NCI-H2107 (cell line): Measurements from ENCODE around the gene NR2F1-AS1.

ENCODE experiments used
- DNase-seq: peaks from one replicate; lab custom pipeline; 2025; lab: John Stamatoyannopoulos, UW

The NR2F1-AS1 gene

DNA sequence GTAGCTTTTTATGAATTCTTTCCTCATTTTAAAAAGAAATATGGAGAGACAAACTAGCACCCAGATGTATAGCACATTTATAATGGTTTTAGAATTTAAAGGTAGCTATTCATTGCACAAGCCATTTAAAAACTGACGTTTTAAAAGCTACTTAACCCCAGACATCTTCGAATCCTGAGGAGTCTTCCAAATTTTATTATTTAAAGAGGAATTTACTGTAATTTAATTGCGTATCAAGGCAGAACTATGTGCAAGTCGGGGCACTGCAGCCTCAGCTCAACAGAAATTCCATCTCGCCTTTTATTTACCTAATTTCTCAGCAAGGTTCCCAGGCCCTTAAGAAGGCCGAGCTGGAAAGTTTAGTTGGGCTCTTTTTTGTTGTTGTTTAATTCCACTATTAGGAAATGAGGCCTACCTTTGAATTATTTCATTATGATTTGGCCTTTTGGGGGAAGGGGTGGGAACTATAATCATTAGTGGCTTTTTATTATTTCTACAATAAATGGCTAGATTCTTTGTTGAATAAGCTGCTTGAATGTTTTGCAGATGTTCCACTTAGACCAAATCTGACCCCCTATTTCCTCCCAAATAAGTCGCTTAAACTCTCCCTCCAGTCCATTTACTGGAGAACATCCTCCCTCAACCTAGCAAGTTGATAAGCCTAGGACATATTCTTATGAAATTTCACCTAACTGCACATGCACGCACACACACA, 22.2 kb upstream of the NR2F1-AS1 start:
- no peak for DNase-seq

DNA sequence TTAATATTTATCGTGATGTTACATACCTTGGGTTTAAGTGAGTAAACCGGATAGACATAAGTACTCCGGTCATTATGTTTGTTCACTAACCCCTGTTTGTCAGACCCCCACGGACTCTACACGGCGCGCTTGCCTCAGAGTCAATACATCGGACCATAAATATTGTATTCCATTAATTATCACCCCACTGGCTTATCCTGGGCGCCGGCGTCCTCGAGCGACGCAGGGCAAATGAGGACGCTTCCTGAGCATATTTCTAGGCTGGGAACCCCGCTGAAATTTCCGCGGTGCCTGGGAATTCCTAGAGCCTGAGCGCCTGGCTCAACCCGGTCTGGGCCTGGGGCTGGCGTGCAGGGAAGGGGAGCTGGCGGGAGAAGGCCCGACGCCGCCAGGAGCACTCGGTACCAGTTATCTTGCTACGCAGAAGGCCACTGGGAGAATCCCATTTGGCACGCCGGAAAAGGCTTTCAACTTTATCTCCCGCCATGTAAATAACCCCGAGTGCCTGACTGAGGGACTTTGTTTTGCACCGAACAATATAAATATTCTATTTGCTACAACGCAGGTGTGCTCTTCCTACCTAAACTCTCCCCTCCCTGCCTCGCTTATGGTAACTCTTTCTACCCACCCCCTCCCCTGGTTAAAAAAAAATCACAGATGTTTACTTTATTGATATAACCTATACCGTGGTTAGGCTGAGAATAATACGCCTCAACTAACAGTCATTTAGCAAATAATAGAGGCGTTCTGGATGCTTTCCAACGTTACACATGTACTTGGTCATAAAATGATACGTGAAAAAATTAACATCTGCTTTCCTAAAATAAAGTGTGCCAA, 21.4 kb upstream of the NR2F1-AS1 start:
- no peak for DNase-seq

DNA sequence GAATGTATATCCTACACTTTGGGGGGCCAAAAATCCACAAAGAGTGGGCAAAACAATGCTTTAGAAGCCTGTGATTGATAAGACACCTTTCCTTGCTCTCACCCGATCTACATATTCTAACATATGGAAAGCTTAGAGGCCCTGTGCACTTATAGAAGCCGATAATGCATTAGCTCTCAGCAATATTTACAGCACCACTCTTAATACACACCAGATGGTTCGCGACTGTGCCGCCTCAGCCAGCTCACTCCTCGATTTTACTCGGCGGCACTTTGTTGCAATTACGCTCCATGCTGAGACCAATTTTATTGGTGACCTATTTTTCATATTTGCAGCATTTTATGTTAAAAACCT, 20.8 kb upstream of the NR2F1-AS1 start:
- DNase-seq, result no peak

DNA sequence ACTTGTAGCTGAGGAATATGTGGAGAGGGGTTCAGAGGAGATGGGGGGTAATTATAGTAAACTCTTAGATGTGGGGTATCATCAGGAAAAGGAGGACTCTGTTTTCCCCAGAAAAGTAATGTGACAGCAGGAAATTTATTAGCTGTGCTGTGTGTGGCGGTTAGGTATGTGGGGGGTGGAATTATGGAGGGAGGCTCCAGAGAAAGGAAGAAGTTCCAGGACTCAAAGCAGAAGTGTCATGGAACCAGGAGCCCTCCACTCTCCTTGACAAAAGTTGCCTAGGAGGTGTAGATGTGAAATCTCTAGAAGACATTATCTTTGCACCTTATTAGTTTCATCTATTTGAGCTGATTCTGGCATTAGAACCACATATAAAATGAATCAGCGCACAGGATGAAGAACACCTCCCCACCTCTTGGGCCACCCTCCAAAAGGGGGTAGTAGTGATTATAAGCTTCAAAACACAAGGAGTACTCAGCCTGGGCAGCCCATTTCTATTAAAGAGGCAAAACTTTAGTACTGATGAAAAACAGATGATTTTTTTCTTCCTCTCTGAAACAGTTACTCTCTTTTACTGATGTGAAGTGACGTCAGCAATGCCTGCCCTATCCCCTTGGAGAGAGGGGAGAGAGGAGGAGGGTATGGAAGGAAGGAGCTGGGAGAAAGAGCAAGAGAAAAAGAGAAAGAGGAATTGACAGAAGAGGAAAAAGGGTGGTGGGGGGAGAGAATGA, 20.2 kb upstream of the NR2F1-AS1 start:
- no peak for DNase-seq

DNA sequence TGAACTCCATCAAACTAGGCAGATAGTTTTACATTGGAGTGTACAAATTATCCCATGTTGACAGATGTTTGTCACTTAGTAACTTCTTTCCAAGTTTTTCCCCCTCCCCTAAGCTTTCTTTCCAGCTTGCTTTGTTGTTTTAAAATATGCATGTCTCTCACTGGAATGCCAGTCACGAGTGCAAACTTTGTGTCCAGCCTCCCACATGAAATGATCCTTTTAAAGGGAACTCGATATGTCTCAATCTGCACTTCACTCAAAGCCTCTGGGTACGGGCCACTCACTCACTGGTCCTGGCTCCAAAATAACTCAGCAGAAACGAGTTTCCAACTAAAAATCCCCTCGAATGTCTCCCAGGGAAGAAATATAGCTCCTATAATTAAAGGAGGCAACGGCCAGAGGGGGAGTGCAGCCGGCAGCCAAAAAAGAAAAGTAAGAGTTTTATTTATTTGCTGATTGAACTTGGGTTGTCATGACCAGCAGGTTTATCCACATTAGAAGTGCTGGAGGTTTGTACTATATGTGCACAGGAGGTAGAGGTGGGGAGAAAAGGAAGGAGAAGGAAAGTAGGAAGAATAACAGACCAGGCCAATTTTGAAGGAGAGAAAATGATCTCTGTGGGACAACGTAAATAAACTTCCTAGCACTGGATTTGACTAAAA, 19.5 kb upstream of the NR2F1-AS1 start:
- DNase-seq, result no peak

DNA sequence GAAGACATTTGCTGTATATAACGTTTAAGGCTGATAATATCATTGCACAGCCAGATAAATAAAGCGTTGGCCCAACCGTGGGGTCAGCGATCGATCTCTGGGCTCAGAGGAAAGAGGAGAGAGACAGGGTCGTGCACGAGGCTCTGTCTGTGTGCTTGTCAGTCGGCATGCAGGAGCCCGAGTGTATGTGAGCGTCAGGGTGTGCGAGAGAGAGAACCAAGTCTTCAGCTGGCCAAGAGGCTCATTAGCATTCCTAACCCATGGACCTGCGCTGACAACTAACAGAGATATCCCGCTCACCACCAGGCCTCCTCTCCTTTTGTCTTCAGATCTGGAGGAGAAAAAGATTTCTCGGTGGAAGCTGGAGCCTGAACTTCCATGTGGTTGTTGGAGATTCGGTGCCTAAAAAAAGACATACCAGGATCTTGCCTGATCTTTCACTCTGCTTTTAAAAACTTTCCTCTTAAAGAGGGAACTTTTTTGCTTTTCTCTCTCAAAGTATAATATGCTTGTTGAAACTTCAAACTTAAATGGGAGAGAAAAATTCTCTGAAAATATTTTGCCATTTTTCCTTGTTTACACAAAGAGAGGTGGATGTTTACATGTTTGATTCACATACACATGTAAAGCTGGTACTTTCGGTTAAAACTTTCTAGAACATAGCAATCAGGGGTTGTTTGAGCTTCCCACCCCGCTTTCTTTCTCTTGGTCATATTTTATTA, 18.5 kb upstream of the NR2F1-AS1 start:
- no peak for DNase-seq

DNA sequence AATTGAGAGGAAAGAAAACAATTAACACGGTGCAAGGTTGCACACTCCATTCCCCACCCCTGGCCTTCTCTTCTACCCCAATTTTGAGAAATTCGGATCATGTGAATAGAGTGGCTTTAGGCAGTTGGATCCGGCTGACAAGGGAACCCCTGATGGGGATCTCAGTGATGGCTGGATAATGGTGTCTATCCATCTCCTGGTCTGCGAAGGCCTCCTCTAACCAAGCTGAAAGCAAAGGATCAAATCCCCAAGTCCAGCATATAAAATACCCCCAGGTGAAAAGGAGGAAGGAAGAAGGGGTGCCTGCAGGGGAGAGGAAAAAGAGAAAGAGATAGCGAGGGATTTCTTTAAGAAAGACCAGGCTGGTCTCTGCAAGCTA, 18.0 kb upstream of the NR2F1-AS1 start:
- DNase-seq, result no peak

DNA sequence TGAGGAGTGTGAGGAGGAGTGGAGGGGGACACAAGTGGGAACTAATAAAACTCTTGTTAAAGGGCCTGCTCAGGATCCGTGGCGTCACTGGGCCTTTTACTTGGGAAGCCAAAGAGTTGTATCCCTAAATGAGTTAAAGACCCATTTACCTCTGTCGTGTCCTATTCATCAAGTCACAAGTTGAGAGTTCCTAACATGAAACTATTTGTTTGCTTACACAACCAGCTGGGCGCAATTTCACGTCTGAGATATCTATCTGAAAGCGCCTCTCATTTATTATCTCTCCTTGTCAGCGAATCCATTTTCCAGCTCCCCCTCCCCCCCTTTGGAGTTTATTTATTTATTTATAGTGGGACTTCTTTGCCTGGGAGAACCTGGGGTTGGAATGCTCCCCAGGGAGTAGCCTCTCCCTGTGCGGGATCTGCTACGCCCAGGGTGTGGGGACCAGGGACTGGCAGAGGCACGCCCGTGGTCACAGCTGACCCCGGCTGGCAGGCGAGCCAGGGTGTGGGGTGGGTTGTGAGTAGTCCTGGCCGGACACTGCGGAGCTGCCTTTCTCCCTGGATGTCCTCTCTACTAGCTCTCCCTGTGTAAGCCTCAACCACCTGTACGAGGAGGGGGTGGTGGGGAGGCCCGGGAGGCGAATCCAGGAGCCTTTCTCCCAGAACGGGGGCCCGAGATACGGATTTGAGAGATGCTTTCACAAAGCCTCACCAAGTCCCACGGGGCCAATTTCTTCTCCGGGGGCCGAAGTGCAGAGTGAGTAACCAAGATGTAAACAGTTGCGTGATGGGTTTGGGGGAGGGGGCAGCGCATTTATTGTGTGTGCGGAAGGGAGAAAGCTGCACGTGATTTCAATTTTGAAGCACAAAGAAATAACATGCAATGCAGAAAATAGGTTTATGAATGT, 17.3 kb upstream of the NR2F1-AS1 start:
- no peak for DNase-seq

DNA sequence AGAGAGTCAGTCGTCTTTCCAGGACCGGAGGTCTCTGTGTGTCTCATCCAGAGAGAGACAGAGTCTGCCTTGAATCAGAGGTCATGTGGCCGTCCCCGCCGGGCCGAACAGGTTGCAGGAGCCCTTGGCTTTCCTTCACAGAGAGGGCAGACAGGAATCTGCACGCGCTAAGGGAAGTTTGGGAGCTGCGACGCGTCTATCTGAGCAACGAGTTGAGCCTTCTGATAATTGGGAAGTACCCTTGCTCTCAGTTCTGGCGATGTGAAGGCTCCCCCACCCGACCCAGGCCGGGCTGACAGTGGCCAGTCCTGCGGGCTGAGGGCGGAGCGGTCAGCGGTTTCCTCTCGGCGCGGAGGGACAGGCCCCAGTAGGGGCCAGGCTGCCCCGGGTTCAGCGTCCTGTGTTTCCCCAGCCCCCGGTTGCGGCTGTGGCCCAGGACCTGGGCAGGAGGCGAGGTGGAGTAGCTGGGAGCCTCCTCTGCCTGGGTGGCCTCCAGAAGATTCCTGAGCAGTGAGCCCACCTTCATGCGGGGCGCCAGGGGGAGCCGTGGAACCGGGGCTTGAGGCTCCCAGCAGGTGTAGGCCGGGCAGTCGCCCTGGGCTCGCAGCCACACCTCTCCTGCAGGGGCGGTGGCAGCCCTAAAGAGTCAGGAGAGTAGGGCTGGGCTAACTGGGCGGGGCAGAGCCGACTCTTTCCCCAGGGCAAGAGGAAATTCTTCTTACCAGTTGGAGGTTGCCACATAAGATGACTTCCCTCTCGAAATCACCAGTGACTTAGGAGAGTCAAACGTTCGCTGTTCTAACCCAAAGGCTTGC, 15.9 kb upstream of the NR2F1-AS1 start:
- DNase-seq, result no peak

DNA sequence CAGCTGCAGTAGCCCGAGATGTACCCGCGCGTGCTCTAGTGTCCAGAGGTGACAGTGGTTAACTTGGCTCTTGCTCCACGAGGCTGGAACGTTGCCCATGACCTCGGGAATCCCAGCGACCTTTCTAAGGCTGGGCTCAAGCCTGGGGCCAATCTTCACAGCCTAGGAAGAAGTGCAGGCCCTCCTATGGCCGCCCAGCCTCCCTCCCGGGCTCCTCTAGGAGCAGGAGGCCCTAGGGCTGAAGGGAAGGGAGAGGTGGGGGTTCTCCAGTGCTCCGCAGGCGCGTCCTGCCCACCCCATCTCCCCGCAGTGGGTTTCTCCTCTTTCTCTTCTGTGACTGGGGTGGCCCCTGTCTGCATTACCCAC, 15.3 kb upstream of the NR2F1-AS1 start:
- no peak for DNase-seq

DNA sequence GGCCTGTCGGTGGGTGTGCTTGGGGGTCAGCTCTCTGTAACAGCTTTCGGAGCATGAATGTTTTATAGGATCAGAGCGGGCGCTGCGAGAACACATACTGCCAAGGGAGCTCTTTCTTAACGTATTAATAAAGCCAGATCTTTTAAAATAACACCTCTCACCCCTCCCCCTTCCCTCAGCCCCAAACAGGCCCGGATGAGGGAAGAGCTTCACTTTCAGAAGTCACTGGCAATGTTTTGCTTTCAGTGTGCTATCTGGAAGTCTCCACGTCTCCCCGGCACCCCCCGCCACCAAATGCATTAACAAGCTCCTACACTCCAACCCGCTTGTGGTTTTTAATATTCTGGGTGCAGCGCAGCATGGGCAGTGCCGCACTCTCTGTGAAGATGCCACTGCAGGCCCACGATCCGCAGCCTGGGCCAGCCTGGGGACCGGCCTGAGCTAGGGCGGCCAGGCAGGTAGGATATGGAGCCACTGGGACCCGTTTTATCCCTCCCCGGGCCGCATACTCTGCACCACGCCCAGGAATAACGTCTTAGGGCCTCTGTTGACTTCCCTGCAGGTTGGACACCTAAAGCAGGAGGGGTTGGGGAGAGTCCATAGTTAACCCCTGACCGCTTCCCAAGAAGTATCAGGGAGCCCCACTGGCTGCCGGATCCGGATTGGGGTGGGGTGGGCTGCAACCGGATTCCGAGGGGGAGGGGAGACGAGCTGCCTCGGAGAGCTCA, 14.6 kb upstream of the NR2F1-AS1 start:
- no peak for DNase-seq

DNA sequence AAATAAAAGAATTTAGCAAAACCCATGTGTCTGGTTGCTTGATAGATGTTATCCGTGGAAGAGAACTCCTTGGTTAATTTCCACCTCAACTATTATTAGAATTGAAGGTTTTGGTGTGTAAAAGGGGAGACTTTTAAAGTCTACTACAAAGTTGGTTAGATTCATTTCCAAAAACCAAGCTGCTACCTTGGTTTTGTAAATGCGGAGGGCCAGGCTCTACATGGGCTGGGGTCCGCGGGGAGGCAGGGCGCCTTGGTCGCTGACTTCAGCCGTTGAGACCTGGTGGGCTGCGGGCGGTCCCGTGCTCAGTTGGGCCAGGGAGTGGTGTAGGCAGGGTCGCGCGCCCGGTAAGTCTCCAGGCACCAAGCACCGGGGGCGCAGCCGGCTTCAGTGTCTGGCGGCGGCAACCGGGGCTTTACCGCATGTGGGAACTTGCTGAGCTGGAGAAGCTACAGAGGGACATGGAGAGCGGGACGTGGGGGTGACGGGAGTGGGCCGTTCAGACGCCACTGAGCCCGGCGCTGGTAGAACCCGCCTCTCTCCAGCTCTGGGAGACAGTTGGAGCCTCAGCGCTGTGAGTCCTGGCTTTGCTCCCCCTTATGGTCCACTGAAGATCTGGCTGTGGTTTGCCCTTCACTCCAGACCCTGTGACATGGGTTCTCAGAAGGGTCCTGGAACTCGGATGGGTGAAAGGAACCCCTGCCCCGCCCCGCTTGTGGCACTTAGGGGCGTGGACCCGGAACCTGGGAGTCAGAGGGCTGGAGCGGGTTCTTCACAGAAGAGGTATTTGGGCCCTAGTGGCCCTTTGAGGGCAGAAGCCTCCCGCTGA, 13.8 kb upstream of the NR2F1-AS1 start:
- DNase-seq, result no peak

DNA sequence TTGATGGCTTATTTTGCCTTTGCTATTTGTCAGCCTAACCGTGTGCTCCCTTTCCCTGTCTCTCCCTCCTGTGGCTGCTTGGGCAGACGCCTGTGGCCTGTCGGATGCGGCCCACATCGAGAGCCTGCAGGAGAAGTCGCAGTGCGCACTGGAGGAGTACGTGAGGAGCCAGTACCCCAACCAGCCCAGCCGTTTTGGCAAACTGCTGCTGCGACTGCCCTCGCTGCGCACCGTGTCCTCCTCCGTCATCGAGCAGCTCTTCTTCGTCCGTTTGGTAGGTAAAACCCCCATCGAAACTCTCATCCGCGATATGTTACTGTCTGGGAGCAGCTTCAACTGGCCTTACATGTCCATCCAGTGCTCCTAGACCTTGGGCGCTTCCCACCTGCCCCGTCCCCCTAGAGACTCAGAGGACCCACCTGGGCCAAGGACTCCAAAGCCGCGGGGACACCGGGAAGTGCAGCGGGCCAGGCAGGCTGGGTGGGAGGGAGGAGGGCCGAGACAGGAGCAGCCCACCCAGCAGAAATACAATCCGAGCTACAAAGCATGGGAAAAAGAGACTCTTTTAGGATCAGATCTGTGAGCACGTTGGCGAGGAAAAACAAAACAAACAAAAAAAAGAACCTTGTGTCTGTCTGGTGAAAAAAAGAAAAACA, 12.6 kb upstream of the NR2F1-AS1 start:
- DNase-seq, result no peak

DNA sequence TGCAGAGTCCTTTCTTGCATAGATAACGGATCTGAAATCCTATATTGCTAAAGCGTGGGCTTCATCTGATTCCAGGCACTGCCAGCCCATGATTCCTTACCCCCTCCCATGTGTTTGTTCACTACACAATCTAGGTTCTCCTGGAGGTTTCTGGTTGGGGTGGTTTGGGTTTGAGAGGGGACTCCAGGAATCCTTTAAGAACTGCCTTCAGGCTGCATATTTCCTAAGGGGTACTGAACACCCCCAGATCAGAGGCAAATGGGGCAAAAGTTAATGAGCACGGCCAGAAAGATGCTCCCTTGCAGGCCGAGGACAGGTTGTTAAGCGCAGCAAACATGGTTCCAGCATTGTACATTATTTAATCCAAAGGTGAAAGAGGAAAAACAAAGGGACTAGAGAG, 11.9 kb upstream of the NR2F1-AS1 start:
- DNase-seq, result no peak

DNA sequence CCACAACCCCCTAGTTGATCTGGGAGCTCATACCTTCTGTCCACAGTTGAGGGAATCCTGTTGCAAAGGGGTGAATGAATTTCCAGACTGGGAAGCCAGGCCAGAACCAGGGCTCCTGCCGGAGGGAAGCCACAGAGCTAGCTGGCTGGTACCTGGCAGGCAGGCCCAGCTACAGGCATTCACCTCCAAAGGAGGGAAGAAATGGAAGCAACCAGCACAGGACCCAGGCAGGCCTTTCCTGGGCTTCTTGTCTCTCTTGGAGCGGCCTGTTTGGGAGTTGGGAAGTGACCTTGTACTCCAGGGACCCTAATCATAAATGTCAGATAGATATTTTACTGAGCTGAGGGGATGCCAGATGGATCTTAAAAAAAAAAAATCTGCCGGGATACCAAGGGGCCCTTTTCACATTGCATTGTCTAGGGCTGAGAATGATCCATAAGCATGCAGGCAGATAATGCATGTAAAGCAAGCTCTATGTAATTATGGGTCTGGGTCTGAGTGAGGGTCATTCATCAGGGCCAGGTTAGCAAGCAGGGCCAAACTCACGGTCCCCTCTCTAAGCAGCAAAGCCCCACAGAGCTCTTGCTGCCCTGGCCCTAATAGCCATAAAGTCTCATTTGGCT, 10.4 kb upstream of the NR2F1-AS1 start:
- DNase-seq, result no peak

DNA sequence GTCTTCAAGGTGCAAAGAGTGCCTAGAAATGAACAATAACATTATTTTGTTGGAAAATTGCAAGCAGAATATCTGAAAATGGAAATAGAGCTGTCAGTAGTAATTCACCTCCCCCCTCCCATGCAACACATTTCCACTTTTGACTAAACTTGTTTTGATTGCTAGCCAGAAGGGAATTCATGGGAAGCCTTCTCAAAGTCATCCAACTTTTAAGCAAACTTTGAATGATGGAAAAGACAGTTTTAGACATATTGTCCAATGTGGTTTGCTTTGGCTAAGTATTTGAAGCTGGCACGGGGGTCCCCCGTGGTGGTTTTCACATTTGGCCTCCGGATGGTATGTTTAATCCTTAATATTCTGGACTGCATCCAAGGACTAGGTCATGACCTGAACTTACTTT, 9.5 kb upstream of the NR2F1-AS1 start:
- DNase-seq, result no peak

DNA sequence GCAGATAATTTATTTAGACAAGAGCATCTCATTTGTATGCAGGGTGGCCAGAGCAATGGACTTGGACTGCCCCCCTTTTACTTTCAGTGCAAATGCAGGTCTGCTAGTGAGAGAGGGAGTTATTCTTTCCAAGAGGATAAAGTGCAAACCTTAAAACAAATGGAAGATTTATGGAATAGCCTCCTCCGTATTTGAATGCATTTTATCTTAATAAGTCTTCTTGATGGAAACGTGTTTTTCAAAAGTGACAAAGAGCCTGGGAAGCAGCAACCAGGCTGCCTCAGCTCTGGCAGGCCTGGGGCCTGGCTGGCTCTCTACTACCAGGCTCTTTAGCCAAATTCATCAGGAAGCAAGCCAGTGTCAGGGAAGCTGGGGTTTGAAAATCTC, 8.8 kb upstream of the NR2F1-AS1 start:
- no peak for DNase-seq
